Breast epithelium (tissue), 3 donors: Measurements from ENCODE around the gene VPS72.

Source experiments
- POLR2A ChIP-seq: fragments of 450-650 bp; IDR thresholded peaks from one replicate; pipeline ENCODE4 v1.6.1; 2016; ENCODE audit warnings: antibody characterized with exemption, mild to moderate bottlenecking, moderate library complexity
- POLR2AphosphoS5 ChIP-seq, 3 donors: sonication (generic); formaldehyde crosslinking; IDR thresholded peaks; one replicate each; pipeline ENCODE4 v1.6.1; 2017; ENCODE audit warnings: antibody characterized with exemption in 3 of 3
- TF ChIP-seq, protein P1 (sequence below), 3 donors: fragments of 450-650 bp; IDR thresholded peaks; one replicate each; pipeline ENCODE4 v1.5.1; 2016 to 2017; ENCODE audit warnings: antibody characterized with exemption in 3 of 3, mild to moderate bottlenecking in 3 of 3, moderate library complexity in 3 of 3

DNA sequence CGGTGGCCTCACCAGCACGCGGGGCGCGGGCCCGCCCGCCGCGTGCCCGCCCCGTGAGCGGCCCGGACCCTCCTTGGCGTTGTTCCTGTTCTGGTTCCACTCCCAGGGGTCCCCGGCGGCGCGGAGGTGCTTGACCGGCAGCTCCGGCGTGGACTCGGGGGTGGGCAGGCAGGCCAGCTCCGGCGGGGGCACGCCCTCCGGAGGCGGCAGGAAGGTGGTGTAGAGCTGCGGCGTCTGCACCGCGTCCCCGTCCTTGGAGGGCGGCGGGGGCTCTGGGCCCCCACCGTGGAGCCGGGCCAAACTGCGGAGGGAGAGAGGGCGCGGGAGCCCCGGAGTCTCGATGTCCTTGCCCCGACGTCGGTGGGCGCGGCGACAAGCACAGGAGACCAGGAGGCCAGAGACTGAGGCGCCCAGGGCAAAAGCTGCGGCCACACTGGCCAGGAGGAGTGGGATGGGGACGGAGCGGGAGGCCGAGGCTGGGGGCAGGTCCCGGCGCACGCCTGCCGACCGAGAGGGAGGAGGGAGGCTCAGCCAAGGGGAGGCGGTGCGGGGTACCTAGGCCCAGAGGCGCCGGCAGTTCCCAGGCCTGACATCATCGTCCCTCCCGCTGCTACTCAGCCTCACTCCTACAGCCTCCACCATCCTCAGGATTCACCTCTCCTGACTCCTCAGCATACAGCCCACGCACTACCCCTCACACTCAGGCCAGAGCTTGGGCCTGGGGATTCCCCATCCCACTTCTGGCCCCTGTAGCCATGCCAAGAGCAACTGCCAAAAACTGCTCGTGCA is 56.8 kb downstream of the VPS72 start:
- no peak for TF ChIP-seq POLR2A
- TF ChIP-seq, protein P1, sequence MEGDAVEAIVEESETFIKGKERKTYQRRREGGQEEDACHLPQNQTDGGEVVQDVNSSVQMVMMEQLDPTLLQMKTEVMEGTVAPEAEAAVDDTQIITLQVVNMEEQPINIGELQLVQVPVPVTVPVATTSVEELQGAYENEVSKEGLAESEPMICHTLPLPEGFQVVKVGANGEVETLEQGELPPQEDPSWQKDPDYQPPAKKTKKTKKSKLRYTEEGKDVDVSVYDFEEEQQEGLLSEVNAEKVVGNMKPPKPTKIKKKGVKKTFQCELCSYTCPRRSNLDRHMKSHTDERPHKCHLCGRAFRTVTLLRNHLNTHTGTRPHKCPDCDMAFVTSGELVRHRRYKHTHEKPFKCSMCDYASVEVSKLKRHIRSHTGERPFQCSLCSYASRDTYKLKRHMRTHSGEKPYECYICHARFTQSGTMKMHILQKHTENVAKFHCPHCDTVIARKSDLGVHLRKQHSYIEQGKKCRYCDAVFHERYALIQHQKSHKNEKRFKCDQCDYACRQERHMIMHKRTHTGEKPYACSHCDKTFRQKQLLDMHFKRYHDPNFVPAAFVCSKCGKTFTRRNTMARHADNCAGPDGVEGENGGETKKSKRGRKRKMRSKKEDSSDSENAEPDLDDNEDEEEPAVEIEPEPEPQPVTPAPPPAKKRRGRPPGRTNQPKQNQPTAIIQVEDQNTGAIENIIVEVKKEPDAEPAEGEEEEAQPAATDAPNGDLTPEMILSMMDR (IDR thresholded peaks at IDR 0.05) = no peak
- TF ChIP-seq POLR2AphosphoS5 (IDR thresholded peaks at IDR 0.05) = no peak
